Spleen (tissue), 11 donors: ENCODE measurements around the gene CDK18. TPM values are rescaled to one million over a fixed set of nuclear protein-coding genes. Genes with fewer than 3 reads are reported as not detected.
A peak's percentile ranks its signal among the peaks of the same experiment; 100 is the strongest.

Experiments used
- DNase-seq: peaks from one replicate; pipeline ENCODE4 v3.0.0-alpha.2; 2020
- H3K27ac ChIP-seq, 8 donors: fragments of 200-600 bp; sonication (generic) in 7 of 8; 1 replicate in 4 of 8; 2 replicates in 4 of 8; pipeline versions ENCODE4 v1.5.0 to v1.8.0; 2016 to 2021; ENCODE audit warnings: inconsistent platforms in 4 of 8, mild to moderate bottlenecking in 4 of 8, moderate library complexity in 1 of 8
- H3K27me3 ChIP-seq, 7 donors: fragments of 200-600 bp; sonication (generic) in 6 of 7; replicated peaks in 1 of 7; 1 replicate in 4 of 7; 2 replicates in 3 of 7; pipeline versions ENCODE4 v1.5.0 to v1.8.0; 2016 to 2021; ENCODE audit warnings: inconsistent platforms in 3 of 7, mild to moderate bottlenecking in 1 of 7
- H3K36me3 ChIP-seq, 6 donors: fragments of 200-600 bp; sonication (generic) in 5 of 6; 1 replicate in 4 of 6; 2 replicates in 2 of 6; pipeline versions ENCODE4 v1.5.0 to v1.8.0; 2016 to 2021; ENCODE audit warnings: inconsistent platforms in 2 of 6
- H3K4me1 ChIP-seq, 6 donors: fragments of 200-600 bp; sonication (generic) in 5 of 6; 1 replicate in 3 of 6; 2 replicates in 3 of 6; pipeline versions ENCODE4 v1.5.0 to v1.8.0; 2016 to 2021; ENCODE audit warnings: inconsistent platforms in 3 of 6
- H3K4me3 ChIP-seq, 8 donors: fragments of 200-600 bp; sonication (generic) in 7 of 8; 1 replicate in 4 of 8; 2 replicates in 4 of 8; pipeline versions ENCODE4 v1.5.0 to v1.8.0; 2016 to 2021; ENCODE audit warnings: inconsistent platforms in 4 of 8, mild to moderate bottlenecking in 4 of 8, moderate library complexity in 2 of 8
- H3K9me3 ChIP-seq, 8 donors: fragments of 200-600 bp; sonication (generic) in 7 of 8; 1 replicate in 4 of 8; 2 replicates in 4 of 8; pipeline versions ENCODE4 v1.5.0 to v1.8.0; 2016 to 2021; ENCODE audit warnings: inconsistent platforms in 4 of 8
- POLR2A ChIP-seq, 3 donors: fragments of 450-650 bp; IDR thresholded peaks; one replicate each; pipeline ENCODE4 v1.5.1; 2017; ENCODE audit warnings: antibody characterized with exemption in 3 of 3, mild to moderate bottlenecking in 1 of 3
- POLR2AphosphoS5 ChIP-seq, 3 donors: sonication (generic); formaldehyde crosslinking; IDR thresholded peaks; one replicate each; pipeline ENCODE4 v1.5.1; 2017; ENCODE audit warnings: antibody characterized with exemption in 3 of 3
- WGBS, 5 donors: extraction: QIAGEN DNeasy Blood & Tissue Kit in 3 of 5; methylation state at CpG; one replicate each; pipeline versions ENCODE4 v1.1.5 to v1.1.7; 2013 to 2018; 5-methylcytosine and 5-hydroxymethylcytosine counted together
- intact Hi-C: fragments of 100-400 bp; cut with DNase I; formaldehyde crosslinking; loops from one replicate; pipeline ENCODE4 v1.15.0; 2023; ENCODE audit warnings: low total_unique reads
- polyA plus RNA-seq, 3 donors: library from polyadenylated mRNA; stranded (reverse); fragments of 200-250 nt; gene quantifications; one replicate each; pipeline ENCODE4 v1.2.1, GENCODE V29; 2013
- total RNA-seq, 7 donors: library from RNA; depleted of rRNA in 3 of 7; stranded (reverse); fragments of >200 nt in 3 of 7; fragmentation: NEBNext Ultra II Directional in 4 of 7; extraction: Animal tissue kit (Norgen Biotek cat#: 25700) in 4 of 7; gene quantifications; one replicate each; pipeline versions ENCODE4 v1.1.0 to v1.2.1, GENCODE V29; 2016 to 2021
- TF ChIP-seq, protein P1 (sequence below), 11 experiments: fragments of 200-600 bp in 7 of 11; fragments of 450-650 bp in 4 of 11; sonication (generic) in 4 of 11; IDR thresholded peaks in 8 of 11; conservative IDR thresholded peaks in 3 of 11; 1 replicate in 7 of 11; 2 replicates in 4 of 11; pipeline versions ENCODE4 v1.4.0 to v1.8.0; 2016 to 2021; ENCODE audit warnings: antibody characterized with exemption in 11 of 11, inconsistent platforms in 4 of 11, mild to moderate bottlenecking in 1 of 11
- donor health status: healthy with polysubstance abuse.
- donor health status: DM: no; HTN: no; CAD: no; lungs with moderate emphysema.
- donor health status: DM: no; HTN: no; CAD: no.
- donor health status: Bipolar disorder and iron deficiency.
- donor health status: healthy.
- donor health status: DM: no; HTN: no; CAD: no.
- donor health status: DM: yes; HTN: yes; CAD: no.

CDK18 gene
- total and polyA plus RNA-seq, 10 donors = 3.5 to 25.3 (median 17.8) TPM

- 68 to 77% (median 72%) methylated on average over 11 of the region's 11 CpGs for WGBS, 5 donors
- Histone ChIP-seq H3K4me1 (peaks cover 0 to 20% (median 12%) of the 10 kb centered on the region in 6 donors), H3K27ac (peak overlapping the region in 1 of 8 donors; percentile 1), H3K4me3 (no peak overlapping the region), H3K27me3 (peaks cover 0 to 68% (median 5%) of the 10 kb centered on the region in 7 donors), H3K9me3 (no peaks in the 10 kb centered on the region), H3K36me3 (no peaks in the 10 kb centered on the region)
- no peak for TF ChIP-seq POLR2A (IDR thresholded peaks at IDR 0.05)
- TF ChIP-seq POLR2AphosphoS5 (IDR thresholded peaks at IDR 0.05) = no peak
- TF ChIP-seq, protein P1, sequence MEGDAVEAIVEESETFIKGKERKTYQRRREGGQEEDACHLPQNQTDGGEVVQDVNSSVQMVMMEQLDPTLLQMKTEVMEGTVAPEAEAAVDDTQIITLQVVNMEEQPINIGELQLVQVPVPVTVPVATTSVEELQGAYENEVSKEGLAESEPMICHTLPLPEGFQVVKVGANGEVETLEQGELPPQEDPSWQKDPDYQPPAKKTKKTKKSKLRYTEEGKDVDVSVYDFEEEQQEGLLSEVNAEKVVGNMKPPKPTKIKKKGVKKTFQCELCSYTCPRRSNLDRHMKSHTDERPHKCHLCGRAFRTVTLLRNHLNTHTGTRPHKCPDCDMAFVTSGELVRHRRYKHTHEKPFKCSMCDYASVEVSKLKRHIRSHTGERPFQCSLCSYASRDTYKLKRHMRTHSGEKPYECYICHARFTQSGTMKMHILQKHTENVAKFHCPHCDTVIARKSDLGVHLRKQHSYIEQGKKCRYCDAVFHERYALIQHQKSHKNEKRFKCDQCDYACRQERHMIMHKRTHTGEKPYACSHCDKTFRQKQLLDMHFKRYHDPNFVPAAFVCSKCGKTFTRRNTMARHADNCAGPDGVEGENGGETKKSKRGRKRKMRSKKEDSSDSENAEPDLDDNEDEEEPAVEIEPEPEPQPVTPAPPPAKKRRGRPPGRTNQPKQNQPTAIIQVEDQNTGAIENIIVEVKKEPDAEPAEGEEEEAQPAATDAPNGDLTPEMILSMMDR (IDR thresholded peaks at IDR 0.05 in 8 of 11, conservative IDR thresholded peaks at IDR 0.05 in 3 of 11) = no peak
- intact Hi-C loops = no loop called here
- no peak for DNase-seq
Observed at GRCh38 chr1:205542367-205542766, 37.9 kb downstream of the CDK18 start.

DNA sequence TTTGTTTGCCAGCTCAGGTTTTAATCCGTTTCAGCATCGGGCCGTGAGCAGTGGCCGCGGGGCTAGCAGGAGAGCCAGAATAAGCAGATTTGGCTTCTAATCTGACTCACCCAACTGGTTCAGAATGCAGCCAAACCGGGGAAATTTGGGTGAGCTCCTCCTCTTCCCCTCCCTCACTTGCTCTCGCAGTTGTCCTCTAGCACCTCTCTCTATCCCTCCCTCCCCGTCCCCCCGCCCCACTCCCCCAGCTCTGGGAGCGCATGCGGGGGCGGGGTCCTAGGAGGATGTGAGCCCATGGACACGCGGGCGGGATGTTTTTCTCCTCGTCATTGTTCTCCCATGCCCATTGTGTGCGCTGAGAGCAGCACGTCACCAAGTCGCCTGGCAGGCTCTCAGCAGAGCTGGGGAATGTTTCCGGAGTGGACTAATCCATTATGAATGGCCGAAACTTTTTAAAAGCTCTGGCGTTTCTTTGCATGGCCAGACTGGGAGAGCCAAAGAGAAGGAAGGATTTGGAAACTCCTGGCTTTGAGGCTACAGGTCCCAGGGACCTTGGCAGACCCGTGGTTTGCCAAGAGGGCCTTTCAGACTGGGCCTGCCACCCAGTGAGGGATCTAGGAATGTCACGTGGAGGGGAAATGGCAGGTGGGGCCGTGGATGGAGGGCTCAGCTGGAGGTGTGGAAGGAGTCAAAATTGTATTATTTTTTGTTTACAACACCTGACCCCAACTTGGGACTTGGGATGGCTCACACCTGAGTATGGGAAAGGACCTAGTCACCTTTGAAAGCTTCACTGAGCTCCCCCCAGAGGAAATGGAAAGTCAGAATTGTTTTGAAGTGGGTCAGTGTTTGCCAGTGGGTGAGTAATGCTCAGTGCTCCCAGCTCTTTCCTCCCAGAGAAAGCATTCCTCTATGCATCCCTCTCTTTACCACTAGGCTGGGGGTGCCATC lies 39.2 kb downstream of the CDK18 start:
- Histone ChIP-seq H3K4me3 (peak overlapping the region in 2 of 8 donors; percentile 24 to 50), H3K36me3 (no peaks in the 10 kb centered on the region), H3K9me3 (no peaks in the 10 kb centered on the region), H3K27ac (peak overlapping the region in 7 of 8 donors; percentile 32 to 73 (median 67)), H3K27me3 (peaks cover 0 to 80% (median 5%) of the 10 kb centered on the region in 7 donors), H3K4me1 (peaks cover 0 to 20% (median 11%) of the 10 kb centered on the region in 6 donors)
- DNase-seq = peak; percentile 84
- 0 to 3% (median 2%) methylated on average over 24 to 25 of the region's 25 CpGs for WGBS, 5 donors
- peak; percentile 32 to 61 (median 34) for TF ChIP-seq POLR2AphosphoS5 (IDR thresholded peaks at IDR 0.05)
- TF ChIP-seq, protein P1 (IDR thresholded peaks at IDR 0.05 in 8 of 11, conservative IDR thresholded peaks at IDR 0.05 in 3 of 11) = no peak
- intact Hi-C loops = no loop called here

- no peaks in the 10 kb centered on the region for H3K36me3 ChIP-seq
- peaks cover 0 to 85% (median 5%) of the 10 kb centered on the region in 7 donors for H3K27me3 ChIP-seq
- intact Hi-C loops = no loop called here
- 75 to 82% (median 79%) methylated on average over 17 to 19 of the region's 19 CpGs for WGBS, 5 donors
- H3K27ac ChIP-seq = no peak overlapping the region
- TF ChIP-seq, protein P1 (IDR thresholded peaks at IDR 0.05 in 8 of 11, conservative IDR thresholded peaks at IDR 0.05 in 3 of 11) = no peak
- TF ChIP-seq POLR2A (IDR thresholded peaks at IDR 0.05) (no peak), POLR2AphosphoS5 (IDR thresholded peaks at IDR 0.05) (no peak)
- no peak overlapping the region for H3K4me3 ChIP-seq
- no peaks in the 10 kb centered on the region for H3K9me3 ChIP-seq
- peaks cover 0 to 20% (median 11%) of the 10 kb centered on the region in 6 donors for H3K4me1 ChIP-seq
- no peak for DNase-seq
Observed at GRCh38 chr1:205545001-205545919, 40.8 kb downstream of the CDK18 start.
